PC-9 (cell line): ENCODE measurements around the gene ELAVL4. TPM values are rescaled to one million over a fixed set of nuclear protein-coding genes. Genes with fewer than 3 reads are reported as not detected.

Experiments used
- BruUV-seq: library from RNA; stranded (reverse); fragments of 400-500 nt; replicated peaks from 2 replicates; lab custom pipeline; 2021; lab: Mats Ljungman, UMichigan
- CTCF ChIA-PET: fragments of 300-600 bp; sonication (Branson Sonifier 250); formaldehyde crosslinking; loops from one replicate; lab custom pipeline; 2022; ENCODE audit warnings: antibody characterized with exemption; lab: Charles Lee
- POLR2A ChIA-PET: fragments of 300-600 bp; sonication (Branson Sonifier 250); formaldehyde crosslinking; loops from one replicate; lab custom pipeline; 2022; ENCODE audit warnings: antibody characterized with exemption; ENCODE audit not compliant: unreplicated experiment; lab: Charles Lee
- DNase-seq, 2 experiments: peaks; one replicate each; pipeline versions ENCODE4 v3.0.0 to v3.0.0-alpha.2; 2015 to 2022; ENCODE audit warnings: mixed read lengths in 1 of 2
- H2AFZ ChIP-seq: fragments of 200-600 bp; sonication (generic); 2 replicates; pipeline ENCODE4 v1.8.1; 2017; ENCODE audit warnings: antibody characterized with exemption
- H3F3A ChIP-seq: fragments of 200-600 bp; sonication (generic); 2 replicates; pipeline ENCODE4 v1.8.1; 2017; ENCODE audit warnings: antibody characterized with exemption, mild to moderate bottlenecking, low read depth; ENCODE audit not compliant: insufficient read depth
- H3K27ac ChIP-seq: fragments of 200-600 bp; sonication (generic); 2 replicates; pipeline ENCODE4 v1.6.1; 2016; ENCODE audit warnings: mixed run types
- H3K27me3 ChIP-seq: fragments of 200-600 bp; sonication (generic); 2 replicates; pipeline ENCODE4 v1.6.1; 2016; ENCODE audit warnings: low read depth, mixed run types; ENCODE audit not compliant: insufficient read depth
- H3K36me3 ChIP-seq: fragments of 200-600 bp; sonication (generic); 2 replicates; pipeline ENCODE4 v1.6.1; 2016; ENCODE audit warnings: low read depth, mixed run types
- H3K4me1 ChIP-seq: fragments of 200-600 bp; sonication (generic); replicated peaks from 2 replicates; pipeline ENCODE4 v1.6.1; 2016; ENCODE audit warnings: mixed run types; ENCODE audit not compliant: insufficient read depth
- H3K4me2 ChIP-seq: fragments of 200-600 bp; sonication (generic); 2 replicates; pipeline ENCODE4 v1.6.1; 2017; ENCODE audit warnings: mixed run types
- H3K4me3 ChIP-seq: fragments of 200-600 bp; sonication (generic); 2 replicates; pipeline ENCODE4 v1.6.1; 2016; ENCODE audit warnings: mixed run types
- H3K79me2 ChIP-seq: fragments of 200-600 bp; sonication (generic); 2 replicates; pipeline ENCODE4 v1.6.1; 2017; ENCODE audit warnings: low read depth, mixed run types
- H3K9me2 ChIP-seq: fragments of 200-600 bp; sonication (generic); 2 replicates; pipeline ENCODE4 v1.8.1; 2017; ENCODE audit warnings: mild to moderate bottlenecking; ENCODE audit not compliant: insufficient read depth
- H3K9me3 ChIP-seq: fragments of 200-600 bp; sonication (generic); 2 replicates; pipeline ENCODE4 v1.8.1; 2016; ENCODE audit warnings: low read depth; ENCODE audit not compliant: insufficient read depth
- H4K20me1 ChIP-seq: fragments of 200-600 bp; sonication (generic); 2 replicates; pipeline ENCODE4 v1.8.1; 2017; ENCODE audit not compliant: insufficient read depth
- EZH2 ChIP-seq: fragments of 200-600 bp; sonication (generic); IDR thresholded peaks from 2 replicates; pipeline ENCODE4 v1.8.0; 2017; ENCODE audit warnings: antibody characterized with exemption, low read depth
- intact Hi-C: fragments of 100-400 bp; cut with micrococcal nuclease; formaldehyde crosslinking; loops from one replicate; pipeline ENCODE4 v1.10.0; 2022; ENCODE audit not compliant: unreplicated experiment
- total RNA-seq: library from RNA; stranded (reverse); gene quantifications from 2 replicates; pipeline ENCODE4 v1.2.3, GENCODE V29; 2021
- TF ChIP-seq, protein P1 (sequence below): fragments of 200-600 bp; sonication (generic); conservative IDR thresholded peaks from 2 replicates; pipeline ENCODE4 v1.6.1; 2017; ENCODE audit warnings: mixed run types, antibody characterized with exemption, mild to moderate bottlenecking, moderate library complexity

Gene ELAVL4
- total RNA-seq, 1 experiment from 2014 or later: not detected

DNA sequence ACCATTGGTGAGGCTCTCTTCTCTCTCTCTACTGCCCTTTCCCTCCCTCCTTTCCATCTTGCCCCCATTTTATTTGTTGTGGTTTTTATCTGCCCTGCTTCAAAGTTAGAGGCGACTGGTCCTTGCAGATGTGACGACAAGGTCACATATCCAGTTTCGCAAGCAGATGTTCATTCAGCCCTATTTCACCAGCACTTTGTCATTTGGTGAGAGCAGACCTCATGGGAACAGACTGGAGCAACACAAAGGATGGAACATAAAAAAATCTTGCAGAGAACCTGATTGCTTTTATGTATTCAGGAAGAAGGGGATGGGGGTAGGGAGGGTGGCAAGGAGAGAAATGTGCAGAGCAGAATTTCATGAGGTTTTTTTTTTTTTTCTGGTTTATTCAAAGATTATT lies 84.3 kb downstream of the ELAVL4 start:
- Histone ChIP-seq H3F3A (no peaks in the 10 kb centered on the region), H3K27ac (no peak overlapping the region), H3K9me2 (no peaks in the 10 kb centered on the region), H3K79me2 (no peaks in the 10 kb centered on the region), H3K4me1 (no peaks in the 10 kb centered on the region), H3K27me3 (peaks cover 3% of the 10 kb centered on the region), H3K4me2 (no peak overlapping the region), H2AFZ (no peak overlapping the region), H3K9me3 (no peaks in the 10 kb centered on the region), H3K36me3 (no peaks in the 10 kb centered on the region), H3K4me3 (no peak overlapping the region), H4K20me1 (no peaks in the 10 kb centered on the region; the same call in 1 of the 2 replicates)
- intact Hi-C loops: no loop called here
- POLR2A ChIA-PET: interaction anchor here (0.5 kb wide), 1 partner anchor 11 kb away, joined by 3 read pairs; no protein-coding TSS in a partner anchor
- no TSS peak for BruUV-seq
- CTCF ChIA-PET: no interaction called here
- DNase-seq: no peak
- no peak for TF ChIP-seq EZH2
- TF ChIP-seq, protein P1, sequence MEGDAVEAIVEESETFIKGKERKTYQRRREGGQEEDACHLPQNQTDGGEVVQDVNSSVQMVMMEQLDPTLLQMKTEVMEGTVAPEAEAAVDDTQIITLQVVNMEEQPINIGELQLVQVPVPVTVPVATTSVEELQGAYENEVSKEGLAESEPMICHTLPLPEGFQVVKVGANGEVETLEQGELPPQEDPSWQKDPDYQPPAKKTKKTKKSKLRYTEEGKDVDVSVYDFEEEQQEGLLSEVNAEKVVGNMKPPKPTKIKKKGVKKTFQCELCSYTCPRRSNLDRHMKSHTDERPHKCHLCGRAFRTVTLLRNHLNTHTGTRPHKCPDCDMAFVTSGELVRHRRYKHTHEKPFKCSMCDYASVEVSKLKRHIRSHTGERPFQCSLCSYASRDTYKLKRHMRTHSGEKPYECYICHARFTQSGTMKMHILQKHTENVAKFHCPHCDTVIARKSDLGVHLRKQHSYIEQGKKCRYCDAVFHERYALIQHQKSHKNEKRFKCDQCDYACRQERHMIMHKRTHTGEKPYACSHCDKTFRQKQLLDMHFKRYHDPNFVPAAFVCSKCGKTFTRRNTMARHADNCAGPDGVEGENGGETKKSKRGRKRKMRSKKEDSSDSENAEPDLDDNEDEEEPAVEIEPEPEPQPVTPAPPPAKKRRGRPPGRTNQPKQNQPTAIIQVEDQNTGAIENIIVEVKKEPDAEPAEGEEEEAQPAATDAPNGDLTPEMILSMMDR: no peak

DNA sequence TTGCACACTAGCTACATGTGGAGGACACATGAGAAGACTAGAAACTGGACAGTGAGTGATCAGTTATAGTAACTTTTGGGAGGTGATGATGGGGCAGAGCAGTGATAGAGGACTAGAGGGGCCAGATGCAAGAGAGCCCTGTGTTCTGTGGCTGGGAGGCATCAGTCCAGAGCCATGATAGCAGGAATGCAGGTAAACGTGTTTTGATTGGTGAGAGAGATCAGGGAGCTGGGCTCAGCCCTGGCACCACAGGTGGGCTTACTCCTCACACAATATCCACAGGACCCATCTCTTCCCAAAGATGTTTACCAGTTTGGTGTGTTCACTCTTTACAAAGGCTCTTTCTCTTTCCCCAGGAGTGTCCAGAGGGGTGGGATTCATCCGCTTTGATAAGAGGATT lies 86.5 kb downstream of the ELAVL4 start:
- Histone ChIP-seq H3K9me2 (no peaks in the 10 kb centered on the region), H3K36me3 (no peaks in the 10 kb centered on the region), H3K4me1 (no peaks in the 10 kb centered on the region), H3K9me3 (no peaks in the 10 kb centered on the region), H3K4me2 (no peak overlapping the region), H3K27ac (no peak overlapping the region), H3K4me3 (no peak overlapping the region), H3K79me2 (no peaks in the 10 kb centered on the region), H4K20me1 (no peaks in the 10 kb centered on the region; the same call in 1 of the 2 replicates), H3K27me3 (peaks cover 8% of the 10 kb centered on the region), H2AFZ (no peak overlapping the region), H3F3A (no peaks in the 10 kb centered on the region)
- ChIA-PET CTCF (no interaction called here), POLR2A (no interaction called here)
- BruUV-seq: no TSS peak
- no peak for DNase-seq
- intact Hi-C loops: no loop called here
- TF ChIP-seq, protein P1: no peak
- no peak for TF ChIP-seq EZH2

DNA sequence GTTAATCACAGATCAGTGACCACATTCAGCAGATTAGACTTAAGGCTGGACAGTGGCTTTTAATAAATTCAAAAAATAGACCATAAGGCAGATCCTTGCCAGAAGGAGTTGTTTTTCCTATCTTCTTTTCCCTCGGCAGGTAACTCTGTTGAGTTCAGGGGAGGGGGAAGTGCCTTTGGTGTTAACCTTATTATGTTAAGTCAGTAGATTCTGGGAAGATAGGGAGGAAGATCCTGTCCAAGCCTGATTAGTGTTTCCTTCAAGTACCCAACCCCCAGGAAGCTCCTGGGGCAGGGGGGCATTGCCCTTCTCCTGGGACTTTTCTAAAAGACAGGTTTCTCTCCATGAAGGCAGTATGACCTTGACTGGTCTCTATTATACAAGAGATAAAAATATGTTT lies 87.4 kb downstream of the ELAVL4 start:
- Histone ChIP-seq H3K79me2 (no peaks in the 10 kb centered on the region), H4K20me1 (no peaks in the 10 kb centered on the region; the same call in 1 of the 2 replicates), H3K4me1 (no peaks in the 10 kb centered on the region), H3K27me3 (peaks cover 8% of the 10 kb centered on the region), H3K27ac (no peak overlapping the region), H3F3A (no peaks in the 10 kb centered on the region), H3K36me3 (no peaks in the 10 kb centered on the region), H2AFZ (no peak overlapping the region), H3K9me2 (no peaks in the 10 kb centered on the region), H3K4me2 (no peak overlapping the region), H3K4me3 (no peak overlapping the region), H3K9me3 (no peaks in the 10 kb centered on the region)
- no TSS peak for BruUV-seq
- TF ChIP-seq, protein P1: no peak
- TF ChIP-seq EZH2: no peak
- no peak for DNase-seq
- POLR2A ChIA-PET: no interaction called here
- CTCF ChIA-PET: no interaction called here
- intact Hi-C loops: no loop called here
